Epithelial cell of alveolus of lung (primary cell): Measurements from ENCODE around the gene MYL4. TPM values are rescaled to one million over a fixed set of nuclear protein-coding genes. Genes with fewer than 3 reads are reported as not detected.

ENCODE experiments used
- total RNA-seq: library from RNA; depleted of rRNA; stranded (reverse); fragments of >200 nt; gene quantifications from 2 replicates; pipeline ENCODE4 v1.2.1, GENCODE V29; 2015

Gene MYL4
- 1.4 TPM in 1 of 2 replicates, not detected in the other for total RNA-seq

DNA sequence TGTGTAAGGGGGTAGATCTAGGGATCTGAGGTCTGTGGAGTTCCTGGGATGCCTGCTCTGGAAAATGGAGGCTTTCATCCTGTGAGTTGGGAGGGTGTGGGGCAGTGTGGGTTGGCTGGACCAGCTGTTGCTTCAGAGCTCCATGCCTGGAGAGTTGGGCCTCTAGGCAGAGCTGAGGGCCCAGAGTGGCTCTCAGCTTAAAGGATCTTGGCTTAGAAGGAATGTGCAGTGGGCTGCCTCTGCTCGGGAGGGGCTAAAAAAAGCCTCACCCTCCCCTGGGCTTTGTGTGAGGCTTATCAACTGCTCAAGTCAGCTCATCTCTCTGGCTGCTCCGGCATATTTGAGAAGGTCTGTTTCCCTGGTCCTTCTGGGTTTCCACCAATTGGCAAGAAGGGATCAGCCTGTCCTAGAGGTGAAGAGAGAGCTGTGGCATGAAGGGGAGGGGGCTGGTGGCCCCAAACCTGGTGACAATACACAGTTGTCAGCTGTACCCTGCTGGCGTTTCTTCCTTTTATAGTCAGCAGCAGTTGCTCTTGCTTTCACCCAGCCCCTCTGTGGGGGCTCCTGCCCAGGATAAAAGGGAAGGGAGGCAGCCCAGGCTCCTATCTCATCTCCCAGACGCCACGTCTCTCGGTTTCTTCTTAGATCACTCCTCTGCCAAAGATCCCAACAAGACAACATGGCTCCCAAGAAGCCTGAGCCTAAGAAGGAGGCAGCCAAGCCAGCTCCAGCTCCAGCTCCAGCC, at the start of gene MYL4:
TSS of gene MYL4 (plus strand) at position 605 of the 745 bp plus-strand sequence. CDS start at position 680, 75 bp downstream.

DNA sequence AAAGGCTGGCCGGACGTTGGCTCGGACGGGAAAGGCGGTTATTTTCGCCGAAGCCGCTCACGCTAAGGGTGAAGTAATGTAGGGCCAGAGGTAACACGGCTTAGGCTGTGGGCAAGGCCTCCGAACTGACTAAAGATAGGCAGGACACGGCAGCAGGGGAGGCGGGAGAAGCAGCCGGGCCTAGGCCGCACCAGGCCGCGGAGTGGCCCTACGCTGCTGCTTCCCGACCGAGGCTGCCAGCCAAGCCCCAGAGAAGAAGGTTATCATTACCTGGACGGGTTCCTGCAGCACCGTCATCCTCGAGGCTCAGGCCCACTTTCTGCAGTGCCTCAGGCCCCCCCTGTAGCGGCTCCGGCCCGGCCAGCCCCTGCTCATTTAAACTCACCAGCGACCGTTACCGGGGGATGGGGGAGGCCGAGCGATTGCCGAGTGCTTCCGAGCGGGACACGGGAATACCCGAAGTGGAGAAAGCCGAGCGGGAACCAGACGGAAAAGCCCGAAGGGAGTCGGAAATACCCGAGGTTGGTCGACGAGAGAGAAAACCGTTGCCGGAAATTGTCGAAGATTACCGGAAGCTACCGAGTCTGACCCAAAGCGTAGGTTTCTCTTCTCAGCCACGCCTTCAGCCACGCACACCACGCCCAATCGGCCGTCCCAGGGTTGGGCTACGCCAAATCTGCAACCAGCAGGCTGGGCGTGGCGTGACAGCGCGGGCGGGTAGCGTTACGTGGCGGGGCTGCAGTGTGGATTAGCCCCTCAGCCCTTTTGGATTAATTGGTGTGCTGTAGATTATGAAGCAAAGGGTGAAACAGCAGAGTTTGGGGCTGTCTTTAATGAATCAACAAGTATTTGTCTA, 20.0 kb upstream of the MYL4 start, which contains the start of gene CDC27:
TSS of gene CDC27 (minus strand) at position 420 of the 856 bp plus-strand sequence. CDS start at position 297, 123 bp downstream.

DNA sequence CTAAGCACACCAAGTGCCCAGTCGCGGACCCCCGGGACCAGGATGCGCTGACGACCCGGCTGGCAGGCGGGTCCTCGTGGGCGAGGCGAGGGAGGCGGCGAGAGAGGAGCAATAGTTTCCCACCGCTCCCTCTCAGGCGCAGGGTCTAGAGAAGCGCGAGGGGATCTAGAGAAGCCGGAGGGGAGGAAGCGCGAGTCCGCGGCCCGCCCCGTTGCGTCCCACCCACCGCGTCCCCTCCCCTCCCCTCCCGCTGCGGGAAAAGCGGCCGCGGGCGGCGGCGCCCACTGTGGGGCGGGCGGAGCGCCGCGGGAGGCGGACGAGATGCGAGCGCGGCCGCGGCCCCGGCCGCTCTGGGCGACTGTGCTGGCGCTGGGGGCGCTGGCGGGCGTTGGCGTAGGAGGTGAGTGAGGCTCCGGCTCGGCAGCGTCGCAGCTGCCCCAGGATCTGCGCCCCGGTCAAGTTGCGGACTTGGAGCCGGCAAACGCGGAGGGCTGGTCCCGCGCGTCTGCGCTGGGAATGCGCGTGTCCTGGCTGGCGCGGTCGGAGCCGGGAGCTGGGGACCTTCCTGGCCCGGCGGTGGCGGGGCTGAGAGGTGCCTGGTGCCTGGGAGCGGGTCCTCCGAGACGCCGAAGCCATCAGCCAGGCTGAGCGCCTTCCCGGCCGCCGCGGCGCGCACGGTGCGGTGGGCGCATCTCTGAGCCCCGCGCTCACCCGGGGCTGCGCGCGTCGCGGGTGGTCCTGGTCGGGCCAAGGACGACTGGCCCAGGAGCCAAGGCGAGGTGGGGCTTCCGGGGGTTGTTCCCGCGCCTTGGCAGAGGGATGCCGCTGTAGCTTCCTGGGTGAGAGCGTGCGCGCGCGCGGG, 44.6 kb downstream of the MYL4 start, which contains the start of gene ITGB3:
TSS of gene ITGB3 (plus strand) at position 287 of the 862 bp plus-strand sequence. CDS start at position 322, 35 bp downstream.

Other genes starting within 250 kb of the MYL4 start
- 0.52 TPM in 1 of 2 replicates, not detected in the other for gene RPRML, start 230.1 kb upstream of the MYL4 start, total RNA-seq
- gene CDC27, start 20.1 kb upstream of the MYL4 start, total RNA-seq = 46.6 and 76.4 TPM in 2 replicates
- 10.9 and 93.0 TPM in 2 replicates for gene ITGB3, start 44.5 kb downstream of the MYL4 start, total RNA-seq
- gene EFCAB13, start 114.6 kb downstream of the MYL4 start, total RNA-seq = 3.4 and 5.7 TPM in 2 replicates